Measurements from ENCODE around the gene BBS7.

GRCh38 chr4:121898150-121898549, 27.9 kb upstream of the BBS7 start:
- no peak for TF ChIP-seq CTCF (conservative IDR thresholded peaks at IDR 0.05; ENCODE audit: low read length)
- no peak for TF ChIP-seq EZH2phosphoT487 (IDR thresholded peaks at IDR 0.05; ENCODE audit: borderline replicate concordance, low read depth, low read length)

All from OCI-LY7 (cell line).